Fibroblast of pulmonary artery (primary cell): Measurements from ENCODE around the gene MRPS33.
"Not testable (repeated sequence)": the region's sequence is repeated elsewhere in the genome, so short reads cannot be mapped to it uniquely, and the experiment has no call there.

Experiments used
- DNase-seq: peaks from one replicate; pipeline ENCODE4 v3.0.0-alpha.2; 2010; ENCODE audit warnings: low read depth
- H3K4me3 ChIP-seq: replicated peaks from 2 replicates; pipeline ENCODE4 v1.5.1; 2011; ENCODE audit warnings: low read depth, mild to moderate bottlenecking, control low read depth, low read length, moderate library complexity
- CTCF ChIP-seq: IDR thresholded peaks from 2 replicates; pipeline ENCODE4 v1.5.1; 2011; ENCODE audit warnings: mild to moderate bottlenecking, control low read depth, low read length, inconsistent platforms; ENCODE audit errors: missing control alignments

MRPS33 gene

GRCh38 chr7:140972876-140973829 is 41.6 kb downstream of the MRPS33 start:
- DNase-seq, result no peak
- H3K4me3 ChIP-seq, result no peak overlapping the region
- no peak for TF ChIP-seq CTCF

- no peak for DNase-seq
- no peak overlapping the region for H3K4me3 ChIP-seq
- TF ChIP-seq CTCF, result no peak
Observed at GRCh38 chr7:140972344-140972743, 42.4 kb downstream of the MRPS33 start.

DNA sequence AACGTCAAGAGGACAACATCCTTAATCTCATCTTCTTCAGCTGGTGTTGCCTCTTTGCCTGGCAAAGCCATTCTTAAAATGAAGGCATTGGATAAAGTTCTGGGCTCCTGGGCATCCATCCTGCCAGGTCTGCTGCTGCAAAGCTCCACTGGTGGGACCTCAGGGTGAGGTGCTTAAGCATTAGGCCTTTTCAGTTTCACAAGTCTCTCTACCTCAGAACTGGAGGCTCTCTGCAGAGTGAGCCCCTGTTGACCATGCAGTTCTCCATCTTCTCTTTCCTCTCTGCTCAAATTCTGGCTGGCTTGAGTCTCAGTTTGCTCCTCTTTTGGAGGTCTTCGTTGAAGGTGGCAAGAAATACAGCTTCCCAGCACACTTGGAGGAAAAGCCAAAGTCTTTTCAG is 47.3 kb downstream of the MRPS33 start:
- TF ChIP-seq CTCF, result no peak
- no peak for DNase-seq
- no peak overlapping the region for H3K4me3 ChIP-seq

DNA sequence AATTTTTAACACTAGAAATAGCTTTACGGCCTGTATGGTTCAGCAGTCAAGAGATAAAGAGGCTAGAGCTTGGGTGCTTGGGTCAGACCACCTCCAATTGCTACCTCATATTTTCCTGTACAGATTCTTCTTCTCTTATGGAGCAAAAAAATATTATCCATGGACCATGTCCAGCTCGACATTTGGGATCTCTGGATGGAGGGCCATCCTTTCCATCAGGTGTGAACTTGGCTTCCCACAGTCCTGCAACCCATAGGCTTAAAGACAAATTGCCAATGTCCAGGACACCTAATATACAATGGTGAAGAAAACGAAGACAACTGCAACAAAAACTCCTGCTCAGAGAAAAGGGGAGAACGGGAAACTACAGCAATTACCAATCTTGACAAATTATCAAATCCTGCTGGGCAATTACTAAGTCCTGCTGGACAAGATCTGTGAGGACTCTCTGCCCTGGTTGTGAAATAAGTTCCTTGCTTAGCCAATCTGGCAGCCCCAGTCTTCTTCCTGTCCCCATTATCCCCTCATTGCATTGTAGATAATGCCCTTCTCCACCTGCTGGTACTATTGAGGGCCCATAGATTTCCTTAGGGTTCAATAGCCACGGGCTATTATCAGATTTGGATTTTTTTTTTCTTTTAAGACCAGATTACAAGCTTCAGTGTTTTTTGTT is 48.1 kb downstream of the MRPS33 start:
- peak; percentile 0 for DNase-seq
- TF ChIP-seq CTCF, result no peak
- H3K4me3 ChIP-seq, result no peak overlapping the region

DNA sequence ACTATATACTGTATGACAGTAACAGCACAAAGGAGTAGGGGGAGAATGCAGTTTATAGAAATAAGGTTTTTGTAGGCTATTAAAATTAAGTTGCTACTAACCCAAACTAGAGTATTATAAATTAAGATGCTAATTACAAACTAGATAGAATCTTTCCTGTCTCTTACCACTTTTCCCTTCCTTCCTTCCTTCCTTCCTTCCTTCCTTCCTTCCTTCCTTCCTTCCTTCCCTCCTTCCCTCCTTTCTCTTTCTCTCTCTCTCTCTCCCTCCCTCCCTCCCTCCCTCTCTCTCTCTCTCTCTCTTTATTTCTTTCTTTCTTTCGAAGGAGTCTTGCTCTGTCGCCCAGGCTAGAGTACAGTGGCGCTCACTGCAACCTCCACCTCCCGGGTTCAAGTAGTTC is 53.6 kb downstream of the MRPS33 start:
- no peak for TF ChIP-seq CTCF
- H3K4me3 ChIP-seq, result no peak overlapping the region
- DNase-seq, result no peak

DNA sequence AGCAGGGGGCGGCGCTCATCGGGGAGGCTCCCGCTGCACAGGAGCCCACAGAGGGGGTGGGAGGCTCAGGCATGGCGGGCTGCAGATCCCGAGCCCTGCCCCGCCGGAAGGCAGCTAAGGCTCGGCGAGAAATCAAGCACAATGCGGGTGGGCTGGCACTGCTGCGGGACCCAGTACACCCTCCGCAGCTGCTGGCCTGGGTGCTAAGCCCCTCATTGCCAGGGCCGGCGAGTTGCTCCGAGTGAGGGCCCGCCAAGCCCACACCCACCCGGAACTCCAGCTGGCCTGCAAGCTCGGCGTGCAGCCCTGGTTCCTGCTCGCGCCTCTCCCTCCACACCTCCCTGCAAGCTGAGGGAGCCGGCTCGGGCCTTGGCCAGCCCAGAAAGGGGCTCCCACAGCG is 57.8 kb downstream of the MRPS33 start:
- DNase-seq, H3K4me3 ChIP-seq: not testable (repeated sequence)
